NCI-H748 (cell line): ENCODE measurements around the gene MUC4.
"Not testable (repeated sequence)": the region's sequence is repeated elsewhere in the genome, so short reads cannot be mapped to it uniquely, and the experiment has no call there.

Source experiments
- DNase-seq: peaks from one replicate; lab custom pipeline; 2025; ENCODE audit not compliant: unreplicated experiment; lab: John Stamatoyannopoulos, UW

Gene MUC4

GRCh38 chr3:195784031-195784430, 27.7 kb downstream of the MUC4 start:
- DNase-seq: not testable (repeated sequence)

DNA sequence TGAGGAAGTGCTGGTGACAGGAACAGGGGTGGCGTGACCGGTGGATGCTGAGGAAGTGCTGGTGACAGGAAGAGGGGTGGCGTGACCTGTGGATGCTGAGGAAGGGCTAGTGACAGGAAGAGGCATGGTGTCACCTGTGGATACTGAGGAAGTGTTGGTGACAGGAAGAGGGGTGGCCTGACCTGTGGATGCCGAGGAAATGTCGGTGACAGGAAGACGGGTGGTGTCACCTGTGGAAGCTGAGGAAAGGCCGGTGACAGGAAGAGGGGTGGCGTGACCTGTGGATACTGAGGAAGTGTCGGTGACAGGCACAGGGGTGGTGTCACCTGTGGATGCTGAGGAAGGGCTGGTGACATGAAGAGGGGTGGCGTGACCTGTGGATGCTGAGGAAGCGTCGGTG, 30.5 kb downstream of the MUC4 start:
- not testable (repeated sequence) for DNase-seq

DNA sequence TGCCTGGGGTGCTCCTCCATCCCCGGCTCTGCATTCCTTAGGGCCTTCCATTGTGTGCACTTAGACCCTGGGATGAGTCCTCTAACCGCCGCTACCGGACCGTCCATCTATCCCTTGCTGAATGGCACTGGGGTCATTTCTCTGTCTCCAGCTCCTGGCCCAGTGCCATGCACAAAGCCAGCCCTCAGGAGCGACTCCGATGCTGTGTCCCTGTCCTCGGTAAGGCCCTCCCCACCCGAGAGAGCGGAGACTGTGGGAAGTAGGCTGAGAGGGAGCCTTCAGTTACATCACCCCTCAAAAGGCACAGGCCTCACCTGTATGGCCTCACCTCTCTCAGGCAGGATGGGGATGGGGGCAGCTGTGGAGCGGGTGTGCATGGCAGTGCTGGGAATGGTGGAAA, 33.8 kb downstream of the MUC4 start:
- no peak for DNase-seq

DNA sequence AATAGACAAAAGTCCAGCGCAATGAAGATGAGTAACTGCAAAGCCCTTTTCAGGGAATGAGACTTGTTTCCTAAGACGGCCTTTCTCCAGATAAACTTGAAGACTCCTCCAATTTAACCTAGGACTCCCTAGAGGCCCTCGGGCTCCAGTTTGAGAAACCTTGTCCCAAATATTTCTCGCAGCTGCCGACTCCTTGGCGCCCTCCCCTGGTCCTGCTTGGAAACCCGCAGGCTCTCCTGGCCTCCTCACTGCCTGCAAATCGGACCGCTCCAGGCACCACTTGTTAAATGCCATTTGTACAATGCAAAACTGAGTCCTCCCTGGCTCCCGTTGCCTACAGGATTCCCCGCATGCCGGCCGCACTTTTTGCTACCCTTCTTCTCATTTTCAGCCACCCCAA, 36.8 kb downstream of the MUC4 start:
- peak; percentile 23 for DNase-seq

- no peak for DNase-seq
Measured at GRCh38 chr3:195773956-195774537, 37.7 kb downstream of the MUC4 start.

DNA sequence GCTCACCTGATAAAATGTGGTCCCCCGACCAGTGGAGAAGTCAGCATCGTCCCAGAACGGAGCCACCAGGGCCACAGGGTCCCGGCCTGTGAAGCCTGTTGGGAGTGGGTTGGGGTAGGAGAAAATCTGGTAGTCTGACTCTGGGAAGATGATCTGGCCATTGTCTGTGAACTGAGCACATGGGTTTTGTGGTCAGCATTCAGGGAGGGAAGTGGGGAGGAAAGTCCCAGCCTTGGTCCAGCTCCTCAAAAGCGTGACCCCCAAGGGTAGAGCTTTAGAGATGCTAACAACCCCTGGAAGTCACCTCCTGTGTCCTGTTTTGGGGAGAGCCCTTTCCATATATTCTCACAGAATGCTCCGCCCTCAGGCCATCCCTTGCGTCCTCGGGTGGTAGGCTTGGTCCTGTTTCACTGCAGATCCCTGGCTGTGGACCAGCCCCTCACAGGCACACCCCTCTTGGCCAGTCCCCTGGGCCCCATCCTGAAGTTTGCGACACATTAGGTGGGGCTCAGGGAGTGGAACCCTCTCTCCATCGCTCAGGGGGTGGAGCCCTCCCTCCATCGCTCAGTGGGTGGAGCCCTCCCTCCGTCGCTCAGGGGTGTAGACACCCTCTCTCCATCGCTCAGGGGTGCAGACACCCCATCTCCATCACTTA, 40.0 kb downstream of the MUC4 start:
- DNase-seq: no peak

DNA sequence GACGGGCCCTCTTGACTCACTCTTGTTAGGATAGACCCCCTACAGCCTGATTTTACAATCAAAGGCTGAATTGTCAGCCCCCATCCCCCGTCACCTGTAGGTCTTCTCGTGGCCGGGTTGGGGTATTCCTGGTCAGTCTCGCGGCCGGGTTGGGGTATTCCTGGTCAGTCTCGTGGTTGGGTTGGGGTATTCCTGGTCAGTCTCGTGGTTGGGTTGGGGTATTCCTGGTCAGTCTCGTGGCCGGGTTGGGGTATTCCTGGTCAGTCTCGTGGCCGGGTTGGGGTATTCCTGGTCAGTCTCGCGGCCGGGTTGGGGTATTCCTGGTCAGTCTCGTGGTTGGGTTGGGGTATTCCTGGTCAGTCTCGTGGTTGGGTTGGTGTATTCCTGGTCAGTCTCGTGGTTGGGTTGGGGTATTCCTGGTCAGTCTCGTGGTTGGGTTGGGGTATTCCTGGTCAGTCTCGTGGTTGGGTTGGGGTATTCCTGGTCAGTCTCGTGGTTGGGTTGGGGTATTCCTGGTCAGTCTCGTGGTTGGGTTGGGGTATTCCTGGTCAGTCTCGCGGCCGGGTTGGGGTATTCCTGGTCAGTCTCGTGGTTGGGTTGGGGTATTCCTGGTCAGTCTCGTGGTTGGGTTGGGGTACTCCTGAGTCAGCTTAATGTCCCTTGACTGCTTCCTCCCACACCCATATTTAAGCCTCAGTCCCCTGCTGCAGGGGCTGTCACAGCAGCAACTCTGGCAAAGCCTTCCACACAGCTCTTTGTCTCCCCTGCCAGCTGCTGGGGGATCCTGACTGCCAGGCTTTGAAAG, 40.7 kb downstream of the MUC4 start:
- DNase-seq: not testable (repeated sequence)

- DNase-seq: no peak
Measured at GRCh38 chr3:195770081-195770840, 41.5 kb downstream of the MUC4 start.

DNA sequence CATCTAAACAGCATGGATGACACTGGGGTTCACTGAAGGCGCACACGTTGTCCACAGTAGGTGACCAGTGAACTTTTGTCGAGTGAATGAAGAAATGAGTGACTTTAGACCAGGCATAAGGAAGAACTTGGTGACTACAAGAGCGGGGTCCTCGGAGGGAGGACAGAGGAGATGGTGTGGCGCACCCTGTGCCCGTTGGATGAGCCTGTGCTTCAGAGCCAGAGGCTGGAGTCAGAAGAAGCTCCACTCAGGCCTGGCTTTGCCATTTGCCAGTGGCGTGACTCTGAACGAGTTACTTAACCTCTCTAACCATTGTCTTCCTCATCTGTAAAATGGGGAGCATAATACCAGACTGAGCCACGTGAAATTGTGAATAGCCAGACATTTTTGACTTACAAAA, 42.2 kb downstream of the MUC4 start:
- DNase-seq: no peak

DNA sequence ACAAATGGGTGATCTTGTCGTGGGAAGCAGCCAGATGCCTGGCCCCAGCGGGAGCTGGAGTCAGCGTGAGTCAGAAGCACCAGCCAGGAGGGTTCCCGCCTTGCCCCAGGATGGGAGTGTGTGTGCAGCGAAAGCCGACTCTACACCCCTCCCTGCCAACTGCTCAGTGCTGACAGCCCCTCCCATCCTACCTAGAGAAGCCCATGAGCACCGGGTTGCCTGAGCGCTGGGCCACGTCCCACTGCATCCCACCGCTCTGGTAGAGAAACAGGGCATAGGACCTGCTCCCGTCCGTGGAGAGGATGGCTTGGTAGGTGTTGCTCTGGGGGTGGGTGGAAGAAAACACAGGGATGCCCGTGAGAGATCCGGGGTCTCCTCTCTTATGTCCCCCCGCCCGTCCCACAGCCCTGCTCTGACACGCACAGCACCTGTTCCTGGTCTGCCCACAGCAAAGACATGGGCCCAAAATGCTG, 42.9 kb downstream of the MUC4 start:
- no peak for DNase-seq

- no peak for DNase-seq
Measured at GRCh38 chr3:195768414-195768813, 43.3 kb downstream of the MUC4 start.

- no peak for DNase-seq
Measured at GRCh38 chr3:195767792-195768191, 43.9 kb downstream of the MUC4 start.

- no peak for DNase-seq
Measured at GRCh38 chr3:195766671-195767070, 45.1 kb downstream of the MUC4 start.

GRCh38 chr3:195764961-195765706, 46.6 kb downstream of the MUC4 start:
- DNase-seq: no peak

GRCh38 chr3:195763843-195764825, 47.6 kb downstream of the MUC4 start:
- no peak for DNase-seq

GRCh38 chr3:195763076-195763830, 48.5 kb downstream of the MUC4 start:
- no peak for DNase-seq

DNA sequence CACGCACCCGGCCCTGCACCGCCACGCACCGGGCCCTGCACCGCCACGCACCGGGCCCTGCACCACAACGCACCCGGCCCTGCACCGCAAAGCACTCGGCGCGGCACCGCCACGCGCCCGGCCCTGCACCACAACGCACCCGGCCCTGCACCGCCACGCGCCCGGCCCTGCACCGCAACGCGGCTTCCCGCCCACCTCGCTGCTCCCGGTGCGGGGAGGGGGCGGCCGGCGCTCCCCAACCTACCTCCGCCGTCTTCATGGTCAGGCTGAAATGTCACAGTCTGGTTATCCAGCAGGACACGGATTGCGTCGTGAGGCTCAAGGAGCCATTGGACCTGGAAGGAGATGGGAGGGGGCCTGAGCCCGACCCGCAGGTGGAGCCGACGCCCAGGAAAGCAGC, 49.1 kb downstream of the MUC4 start:
- no peak for DNase-seq

DNA sequence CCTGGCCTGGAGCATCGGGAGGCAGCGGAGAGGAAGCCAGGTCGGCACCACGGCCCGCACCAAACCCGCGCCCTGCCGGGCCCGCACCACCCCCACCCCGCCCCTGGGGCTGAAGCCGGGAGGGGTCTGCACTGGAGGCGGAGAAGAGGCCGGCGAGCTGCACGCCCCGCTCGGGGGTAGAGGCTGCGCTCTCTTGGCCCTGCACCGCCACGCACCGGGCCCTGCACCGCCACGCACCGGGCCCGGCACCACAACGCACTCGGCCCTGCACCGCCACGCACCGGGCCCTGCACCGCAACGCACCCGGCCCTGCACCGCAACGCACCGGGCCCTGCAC, 49.5 kb downstream of the MUC4 start:
- DNase-seq: no peak
